Measurements from ENCODE around the gene TNMD.
A peak's percentile ranks its signal among the peaks of the same experiment; 100 is the strongest.
"Not testable (repeated sequence)": the region's sequence is repeated elsewhere in the genome, so short reads cannot be mapped to it uniquely, and the experiment has no call there.

TNMD gene

DNA sequence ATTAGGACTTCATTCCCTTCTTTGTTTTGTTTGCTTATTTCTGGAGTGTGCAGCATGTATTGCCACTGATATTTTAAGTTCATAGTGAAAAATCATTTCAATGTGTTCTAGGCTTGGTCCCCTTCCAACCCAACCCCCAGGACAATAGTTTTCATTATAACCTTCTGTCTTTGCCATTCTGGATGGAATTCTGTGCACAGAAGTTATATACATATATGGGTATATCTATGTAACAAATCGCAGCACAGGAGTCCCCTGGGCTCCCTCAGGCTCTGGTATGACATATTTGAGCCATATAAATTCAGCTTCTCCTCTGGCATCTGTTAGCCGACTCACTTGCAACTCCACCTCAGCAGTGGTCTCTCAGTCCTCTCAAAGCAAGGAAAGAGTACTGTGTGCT is at the start of gene TNMD:
Gene TNMD, plus strand, starts transcription at position 326 of the 400 bp plus-strand sequence. CDS start 83 bp downstream, outside the sequence.
- no peak for DNase-seq

DNA sequence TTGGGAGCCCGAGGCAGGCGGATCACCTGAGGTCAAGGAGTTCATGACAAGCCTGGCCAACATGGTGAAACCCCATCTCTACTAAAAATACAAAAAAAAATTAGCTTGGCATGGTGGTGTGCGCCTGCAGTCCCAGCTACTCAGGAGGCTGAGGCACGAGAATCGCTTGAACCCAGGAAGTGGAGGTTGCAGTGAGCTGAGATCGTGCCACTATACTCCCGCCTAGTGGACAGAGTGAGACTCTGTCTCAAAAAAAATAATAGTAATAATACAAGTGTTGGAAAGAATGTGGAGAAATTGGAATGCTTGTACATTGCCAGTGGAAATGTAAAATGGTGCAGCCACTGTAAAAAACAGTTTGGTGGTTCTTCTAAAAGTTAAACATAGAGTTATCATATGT is 19.2 kb upstream of the TNMD start:
- not testable (repeated sequence) for DNase-seq

- no peak for DNase-seq
Observed at GRCh38 chrX:100586747-100587146, 2.0 kb downstream of the TNMD start.

DNA sequence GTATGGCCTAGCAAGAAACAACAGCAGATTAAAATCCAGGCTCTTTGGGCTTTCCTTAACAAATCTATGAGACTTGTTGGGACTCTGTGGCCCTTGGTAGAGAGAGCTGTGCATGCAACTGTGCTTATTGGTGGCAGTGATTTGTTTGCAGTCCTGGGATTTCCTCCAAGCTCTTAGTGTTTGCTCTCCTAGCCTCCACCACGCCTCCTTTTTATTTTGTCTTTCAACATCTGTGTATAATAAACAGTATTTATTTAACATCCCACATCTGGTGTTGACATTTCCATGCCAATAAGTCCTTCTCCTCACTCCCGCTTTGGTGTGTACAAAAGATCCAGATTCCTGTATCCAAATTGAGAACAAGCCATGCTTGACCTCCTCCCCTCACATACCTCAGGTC is 3.1 kb downstream of the TNMD start:
- no peak for DNase-seq

DNA sequence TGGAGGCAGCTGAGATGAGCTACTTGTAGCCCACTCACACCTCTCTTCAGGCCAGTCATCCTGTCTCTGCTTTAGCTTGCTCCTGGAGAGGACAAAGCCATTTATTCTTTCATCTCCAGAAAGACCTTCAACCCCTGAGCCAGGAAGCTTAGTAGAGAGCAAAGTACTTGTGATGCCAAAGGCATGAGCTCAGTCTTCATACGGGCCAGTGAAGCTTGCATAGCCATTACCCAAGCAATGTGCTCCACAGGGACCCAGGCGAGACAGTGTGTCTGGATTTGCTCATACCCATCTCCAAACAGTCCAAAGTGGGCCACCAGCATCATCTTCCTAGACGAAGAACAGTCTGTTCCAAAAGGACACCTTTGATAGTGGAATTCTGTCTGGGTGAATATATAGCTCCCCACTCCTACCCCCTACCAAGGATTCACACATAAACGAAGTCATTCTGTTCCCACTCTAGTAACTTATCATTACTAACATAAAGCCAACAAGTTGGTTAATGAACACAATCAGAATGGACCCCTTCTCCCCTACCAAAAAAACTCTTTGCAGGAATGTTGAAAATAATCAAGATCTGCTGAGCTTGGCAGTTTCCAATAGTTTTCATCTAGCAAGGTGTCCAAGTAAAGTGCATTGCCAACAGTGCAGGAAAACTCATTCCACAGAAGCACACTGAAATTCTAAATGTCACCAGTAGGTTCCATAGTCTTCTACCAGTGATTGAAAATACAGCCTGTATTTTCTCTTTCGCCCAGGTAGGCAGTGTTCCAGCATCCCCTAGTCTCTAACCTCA is 6.7 kb downstream of the TNMD start:
- no peak for DNase-seq

DNA sequence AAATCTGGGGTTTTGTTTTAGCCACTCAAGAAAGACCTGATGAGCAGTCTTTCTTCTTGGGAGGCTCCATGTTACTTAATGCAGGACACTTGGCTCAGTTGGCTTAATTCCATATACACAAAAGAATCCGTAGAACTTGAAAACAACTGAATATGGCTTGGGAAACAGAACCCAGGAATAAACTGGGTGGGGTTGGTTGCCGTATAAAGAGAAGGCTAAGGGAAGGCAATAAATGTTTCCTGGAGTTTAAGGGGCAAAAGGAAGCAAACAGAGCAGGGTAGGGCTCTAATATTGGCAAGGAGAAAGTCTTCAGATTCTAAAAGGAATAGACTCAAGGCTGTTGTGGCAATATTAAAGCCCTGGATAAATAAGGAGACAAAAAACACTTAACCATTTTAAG is 8.4 kb downstream of the TNMD start:
- no peak for DNase-seq

- DNase-seq = no peak
Observed at GRCh38 chrX:100593581-100593980, 8.8 kb downstream of the TNMD start.

DNA sequence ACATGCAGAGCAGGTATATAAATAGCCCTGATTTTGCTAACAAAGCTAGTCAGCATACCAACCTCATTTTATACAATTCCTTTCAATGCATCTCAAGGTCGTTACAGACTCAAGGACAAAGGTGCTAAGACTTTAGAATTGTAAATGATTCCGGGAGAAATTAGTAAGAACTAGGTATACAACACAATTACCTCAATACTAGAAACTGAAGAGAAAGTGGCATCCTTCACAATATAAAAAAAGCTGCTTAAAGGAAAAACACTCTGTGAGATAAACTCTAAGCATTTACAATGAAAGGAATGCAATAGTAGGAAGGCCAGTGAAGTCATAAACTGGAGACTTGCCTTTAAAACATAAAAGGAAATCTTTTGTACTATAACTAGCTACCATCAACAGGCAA is 11.9 kb downstream of the TNMD start:
- no peak for DNase-seq

DNA sequence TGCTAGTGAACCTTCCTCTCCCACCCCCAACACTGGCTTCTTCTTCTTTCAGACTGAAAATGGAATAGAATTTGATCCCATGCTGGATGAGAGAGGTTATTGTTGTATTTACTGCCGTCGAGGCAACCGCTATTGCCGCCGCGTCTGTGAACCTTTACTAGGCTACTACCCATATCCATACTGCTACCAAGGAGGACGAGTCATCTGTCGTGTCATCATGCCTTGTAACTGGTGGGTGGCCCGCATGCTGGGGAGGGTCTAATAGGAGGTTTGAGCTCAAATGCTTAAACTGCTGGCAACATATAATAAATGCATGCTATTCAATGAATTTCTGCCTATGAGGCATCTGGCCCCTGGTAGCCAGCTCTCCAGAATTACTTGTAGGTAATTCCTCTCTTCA is 14.7 kb downstream of the TNMD start:
- no peak for DNase-seq

GRCh38 chrX:100600340-100600739 is 15.6 kb downstream of the TNMD start:
- DNase-seq = no peak

DNA sequence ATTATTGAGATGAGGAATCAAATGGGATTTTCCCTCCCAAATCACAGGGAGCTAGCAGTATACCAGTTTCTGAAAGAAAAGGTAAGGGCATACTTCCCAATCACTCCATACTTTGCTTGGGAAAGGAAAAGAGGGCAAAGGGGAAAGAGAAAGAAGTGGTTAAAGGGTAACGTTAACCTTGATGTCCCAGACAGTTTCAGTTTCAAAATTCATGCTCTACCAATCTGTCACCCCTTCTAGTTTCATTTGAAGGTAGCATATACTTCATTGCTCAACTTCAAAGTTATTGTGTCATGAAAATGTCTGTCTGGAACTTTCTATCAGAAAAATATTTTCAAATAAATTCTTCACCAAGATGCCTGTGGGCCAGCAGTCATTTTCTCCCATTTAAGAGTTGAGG is 16.0 kb downstream of the TNMD start:
- DNase-seq = no peak

DNA sequence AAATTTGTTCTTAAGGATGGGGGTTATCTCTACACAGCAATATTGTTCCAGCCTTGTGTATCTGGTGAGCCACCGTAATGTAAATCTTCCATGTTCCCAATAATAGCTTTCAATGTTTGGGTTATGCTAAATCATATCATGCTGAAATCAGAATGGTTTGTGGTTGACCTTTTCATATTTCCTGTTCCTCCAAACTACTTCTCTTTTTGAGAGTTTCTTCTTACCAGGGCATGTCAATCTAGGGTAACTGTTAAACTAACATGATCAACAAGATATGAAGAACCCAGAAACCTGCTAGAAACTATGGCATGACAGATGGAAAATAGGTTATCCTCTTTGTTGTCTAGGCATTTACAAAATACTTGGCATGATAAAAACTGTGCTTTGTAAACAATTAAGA is 22.0 kb downstream of the TNMD start:
- DNase-seq = no peak

- no peak for DNase-seq
Observed at GRCh38 chrX:100609591-100609990, 24.9 kb downstream of the TNMD start.

DNA sequence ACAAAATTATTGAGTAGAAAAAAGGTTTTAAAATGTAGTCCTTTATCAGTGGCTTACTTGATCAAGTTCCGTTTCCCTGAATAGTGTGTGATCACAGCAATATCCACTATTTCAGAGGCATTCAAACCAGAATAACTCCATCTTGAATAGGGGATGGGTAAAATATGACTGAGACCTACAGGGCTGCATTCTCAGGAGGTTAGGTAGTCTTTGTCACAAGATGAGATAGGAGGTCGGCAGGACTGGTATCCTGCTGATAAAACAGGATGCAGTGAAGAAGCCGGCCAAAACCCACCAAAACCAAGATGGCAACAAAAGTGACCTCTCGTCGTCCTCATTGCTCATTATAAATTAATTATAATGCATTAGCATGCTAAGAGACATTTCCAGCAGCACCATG is 27.2 kb downstream of the TNMD start:
- no peak for DNase-seq

GRCh38 chrX:100615005-100615404 is 30.3 kb downstream of the TNMD start:
- DNase-seq = no peak

DNA sequence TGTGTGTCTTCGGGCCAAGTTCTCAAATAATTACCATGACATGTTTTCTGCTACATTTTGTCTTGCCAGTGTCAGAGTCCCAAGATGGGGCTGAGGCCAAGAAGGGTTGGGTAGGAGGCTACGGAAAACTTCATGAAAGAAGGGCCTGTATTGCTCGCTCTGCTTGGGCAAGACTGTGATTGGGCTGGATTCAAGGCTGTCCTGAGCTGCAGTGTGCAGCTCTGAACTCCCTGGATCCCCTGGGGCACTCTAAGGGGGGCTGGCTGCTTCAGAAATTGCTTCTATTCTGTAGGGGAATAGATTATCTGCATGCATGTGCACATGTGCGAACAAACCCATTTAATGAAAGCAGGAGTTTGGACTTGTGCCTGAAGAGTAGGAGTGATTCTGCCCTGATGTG is 38.3 kb downstream of the TNMD start:
- DNase-seq = no peak

GRCh38 chrX:100625985-100626491 is 41.3 kb downstream of the TNMD start:
- DNase-seq = no peak

GRCh38 chrX:100635040-100635439 is 50.3 kb downstream of the TNMD start:
- DNase-seq = no peak

DNA sequence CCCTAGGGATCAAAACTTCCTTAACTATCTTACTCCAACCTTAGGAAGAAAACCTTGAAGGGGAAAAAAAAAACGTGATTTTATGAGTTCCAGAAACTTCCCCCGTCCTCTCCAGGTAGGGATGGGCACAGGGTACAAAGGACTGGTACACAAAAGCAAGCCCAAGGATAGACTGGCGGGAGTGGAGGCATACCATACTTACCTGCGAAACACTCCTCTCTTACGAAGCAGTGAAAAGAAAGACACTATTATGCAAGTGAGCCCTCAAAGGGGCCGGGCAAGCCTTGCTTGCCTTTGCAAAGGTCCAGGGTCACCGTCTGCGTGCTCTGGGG is 51.2 kb downstream of the TNMD start:
- DNase-seq = no peak

DNA sequence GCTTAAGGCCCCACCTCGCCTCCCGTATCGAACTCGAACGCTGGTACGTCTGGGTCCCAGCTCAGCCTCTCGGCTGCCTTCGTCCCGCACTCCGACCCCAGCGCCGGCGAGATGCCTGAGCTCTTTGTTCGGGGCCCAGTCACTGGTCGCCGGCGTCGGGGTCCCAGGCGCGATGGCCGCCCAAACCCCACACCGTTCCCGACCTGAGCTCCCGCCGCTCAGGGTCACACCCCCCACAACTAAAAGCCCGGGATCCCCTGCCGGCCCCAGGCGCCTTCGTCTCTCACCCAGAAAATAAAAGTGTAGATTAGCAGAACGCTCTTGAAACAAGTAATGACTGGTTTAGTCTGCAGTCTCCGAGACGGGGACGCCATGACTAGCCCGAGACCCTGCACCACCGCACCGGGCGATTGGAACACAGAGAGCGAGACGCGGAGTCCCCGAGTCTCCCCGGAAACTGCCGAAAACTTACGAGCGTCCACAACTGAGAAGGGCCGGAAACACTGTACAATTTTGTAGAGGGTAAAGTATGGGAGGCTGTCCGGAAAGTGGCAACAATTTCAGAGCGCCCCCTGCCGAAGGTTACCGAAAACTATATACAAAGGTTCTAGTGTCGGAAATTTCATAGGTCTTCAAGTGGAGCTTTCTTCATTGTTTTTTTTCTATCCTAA is 51.7 kb downstream of the TNMD start, which contains the start of gene TSPAN6:
Gene TSPAN6, minus strand, starts transcription at position 486 of the 671 bp plus-strand sequence. Its CDS starts 112 bp downstream, at position 374.
- peak; percentile 41 for DNase-seq

GRCh38 chrX:100642290-100642689 is 57.6 kb downstream of the TNMD start:
- DNase-seq = no peak

- no peak for DNase-seq
Observed at GRCh38 chrX:100643212-100643611, 58.5 kb downstream of the TNMD start.

GRCh38 chrX:100643956-100644860 is 59.5 kb downstream of the TNMD start, which contains the start of gene SRPX2:
Gene SRPX2 (plus strand): TSS chrX:100644199. CDS start chrX:100646323, 2,124 bp downstream.
- DNase-seq = no peak

Data from NCI-H1436 treated with DMSO at 0.1 percent for 48 hours (cell line).